Mucosa of rectum (tissue), 2 donors: ENCODE data around the gene KRT84.

Experiments
- H3K27ac ChIP-seq, 2 donors: one replicate each; pipeline ENCODE4 v1.7.0; 2013; ENCODE audit warnings: inconsistent platforms in 2 of 2, low read depth in 2 of 2, low read length in 2 of 2
- H3K27me3 ChIP-seq, 2 donors: one replicate each; pipeline ENCODE4 v1.7.0; 2013; ENCODE audit warnings: low read length in 2 of 2; ENCODE audit not compliant: control insufficient read depth in 2 of 2, insufficient read depth in 2 of 2
- H3K36me3 ChIP-seq, 2 donors: one replicate each; pipeline ENCODE4 v1.7.0; 2013; ENCODE audit warnings: low read length in 2 of 2; ENCODE audit not compliant: control insufficient read depth in 2 of 2, insufficient read depth in 2 of 2
- H3K4me1 ChIP-seq, 2 donors: one replicate each; pipeline ENCODE4 v1.7.0; 2013; ENCODE audit warnings: low read length in 2 of 2, mild to moderate bottlenecking in 1 of 2; ENCODE audit not compliant: control insufficient read depth in 2 of 2, insufficient read depth in 2 of 2
- H3K4me3 ChIP-seq, 2 donors: one replicate each; pipeline ENCODE4 v1.7.0; 2013; ENCODE audit warnings: low read length in 2 of 2
- H3K9ac ChIP-seq, 2 donors: one replicate each; pipeline ENCODE4 v1.7.0; 2013; ENCODE audit warnings: low read length in 2 of 2, low read depth in 1 of 2, mild to moderate bottlenecking in 1 of 2
- H3K9me3 ChIP-seq, 2 donors: one replicate each; pipeline ENCODE4 v1.7.0; 2013; ENCODE audit warnings: low read length in 2 of 2; ENCODE audit not compliant: control insufficient read depth in 2 of 2
- donor health status: healthy.
- donor health status: Normal muscosa, but diverticular disease.

The KRT84 gene, protein sequence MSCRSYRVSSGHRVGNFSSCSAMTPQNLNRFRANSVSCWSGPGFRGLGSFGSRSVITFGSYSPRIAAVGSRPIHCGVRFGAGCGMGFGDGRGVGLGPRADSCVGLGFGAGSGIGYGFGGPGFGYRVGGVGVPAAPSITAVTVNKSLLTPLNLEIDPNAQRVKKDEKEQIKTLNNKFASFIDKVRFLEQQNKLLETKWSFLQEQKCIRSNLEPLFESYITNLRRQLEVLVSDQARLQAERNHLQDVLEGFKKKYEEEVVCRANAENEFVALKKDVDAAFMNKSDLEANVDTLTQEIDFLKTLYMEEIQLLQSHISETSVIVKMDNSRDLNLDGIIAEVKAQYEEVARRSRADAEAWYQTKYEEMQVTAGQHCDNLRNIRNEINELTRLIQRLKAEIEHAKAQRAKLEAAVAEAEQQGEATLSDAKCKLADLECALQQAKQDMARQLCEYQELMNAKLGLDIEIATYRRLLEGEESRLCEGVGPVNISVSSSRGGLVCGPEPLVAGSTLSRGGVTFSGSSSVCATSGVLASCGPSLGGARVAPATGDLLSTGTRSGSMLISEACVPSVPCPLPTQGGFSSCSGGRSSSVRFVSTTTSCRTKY

DNA sequence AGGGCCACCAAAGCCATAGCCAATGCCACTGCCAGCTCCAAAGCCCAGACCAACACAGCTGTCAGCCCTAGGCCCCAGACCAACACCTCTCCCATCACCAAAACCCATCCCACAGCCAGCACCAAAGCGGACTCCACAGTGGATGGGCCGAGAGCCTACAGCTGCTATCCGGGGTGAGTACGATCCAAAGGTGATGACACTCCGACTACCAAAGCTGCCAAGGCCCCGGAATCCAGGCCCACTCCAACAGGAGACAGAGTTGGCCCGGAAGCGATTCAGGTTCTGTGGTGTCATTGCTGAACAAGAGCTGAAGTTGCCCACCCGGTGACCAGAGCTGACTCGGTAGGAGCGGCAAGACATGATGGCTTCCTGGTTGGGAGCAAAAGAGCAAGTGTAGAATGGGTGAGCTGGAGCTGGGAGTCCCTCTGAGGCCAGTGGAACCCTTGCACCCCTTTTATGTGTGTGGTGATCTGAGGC, at the start of gene KRT84:
TSS of gene KRT84 (minus strand) at position 427 of the 477 bp plus-strand sequence. CDS start at position 360, 67 bp downstream.
- Histone ChIP-seq H3K4me3 (no peak within 1 kb of the TSS), H3K36me3 (no peaks in the 10 kb centered on the region), H3K27me3 (peaks cover 0 to 7% of the 10 kb centered on the region in 2 donors), H3K9me3 (no peaks in the 10 kb centered on the region), H3K27ac (no peak within 1 kb of the TSS), H3K4me1 (no peaks in the 10 kb centered on the region), H3K9ac (no peak within 1 kb of the TSS)

- peaks cover 7 to 18% of the 10 kb centered on the region in 2 donors for H3K4me1 ChIP-seq
- no peaks in the 10 kb centered on the region for H3K9me3 ChIP-seq
- no peak overlapping the region for H3K9ac ChIP-seq
- H3K27me3 ChIP-seq, result peaks cover 0 to 18% of the 10 kb centered on the region in 2 donors
- H3K27ac ChIP-seq, result no peak overlapping the region
- H3K36me3 ChIP-seq, result no peaks in the 10 kb centered on the region
- no peak overlapping the region for H3K4me3 ChIP-seq
These were observed 49.5 kb upstream of the KRT84 start for GRCh38 chr12:52434760-52435530.

- H3K36me3 ChIP-seq, result no peaks in the 10 kb centered on the region
- H3K9ac ChIP-seq, result no peak within 1 kb of the TSS
- no peak within 1 kb of the TSS for H3K27ac ChIP-seq
- peaks cover 0 to 18% of the 10 kb centered on the region in 2 donors for H3K27me3 ChIP-seq
- peaks cover 7 to 18% of the 10 kb centered on the region in 2 donors for H3K4me1 ChIP-seq
- no peak within 1 kb of the TSS for H3K4me3 ChIP-seq
- H3K9me3 ChIP-seq, result no peaks in the 10 kb centered on the region
These were observed 48.8 kb upstream of the KRT84 start, which contains the start of gene KRT75 for GRCh38 chr12:52434081-52434733. Gene KRT75 (minus strand): TSS chr12:52434371. CDS start chr12:52434304, 67 bp downstream.

- Histone ChIP-seq H3K4me1 (peaks cover 7 to 17% of the 10 kb centered on the region in 2 donors), H3K9me3 (no peaks in the 10 kb centered on the region), H3K27me3 (peaks cover 0 to 18% of the 10 kb centered on the region in 2 donors), H3K36me3 (no peaks in the 10 kb centered on the region), H3K9ac (no peak overlapping the region), H3K27ac (no peak overlapping the region), H3K4me3 (no peak overlapping the region)
These were observed 48.1 kb upstream of the KRT84 start for GRCh38 chr12:52433501-52434080.

DNA sequence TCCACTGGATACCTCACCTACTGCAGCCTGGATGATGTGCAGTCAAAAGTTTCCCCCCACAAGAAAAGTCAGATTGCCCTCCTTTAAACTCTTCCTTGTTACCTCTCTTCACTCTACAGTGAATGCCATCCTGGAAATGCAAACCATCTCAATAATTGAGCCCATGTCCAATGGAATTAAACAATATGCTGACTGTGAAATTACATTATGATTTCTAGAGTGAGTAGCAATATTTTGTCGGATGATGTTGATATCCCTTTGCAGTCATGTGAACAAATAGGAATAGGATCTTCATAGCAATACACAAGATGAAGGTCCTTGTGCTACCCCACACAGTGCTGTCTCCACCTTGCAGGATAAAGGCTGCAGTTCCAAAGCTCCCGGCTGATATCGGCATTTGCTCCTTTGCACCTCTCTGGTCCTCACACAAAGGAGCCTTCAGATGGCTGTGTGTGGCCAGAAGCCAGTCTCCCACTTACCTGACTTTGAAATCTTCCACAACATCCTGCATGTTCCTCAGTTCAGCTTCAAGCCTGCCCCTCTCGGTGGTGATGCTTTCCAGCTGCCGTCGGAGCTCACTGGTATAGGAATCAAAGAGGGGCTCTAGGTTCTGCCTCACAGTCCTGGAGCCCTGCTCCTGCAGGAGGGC, 47.2 kb upstream of the KRT84 start:
- Histone ChIP-seq H3K4me1 (peaks cover 7 to 14% of the 10 kb centered on the region in 2 donors), H3K4me3 (no peak overlapping the region), H3K36me3 (no peaks in the 10 kb centered on the region), H3K9me3 (no peaks in the 10 kb centered on the region), H3K27ac (no peak overlapping the region), H3K9ac (no peak overlapping the region), H3K27me3 (peaks cover 0 to 18% of the 10 kb centered on the region in 2 donors)

DNA sequence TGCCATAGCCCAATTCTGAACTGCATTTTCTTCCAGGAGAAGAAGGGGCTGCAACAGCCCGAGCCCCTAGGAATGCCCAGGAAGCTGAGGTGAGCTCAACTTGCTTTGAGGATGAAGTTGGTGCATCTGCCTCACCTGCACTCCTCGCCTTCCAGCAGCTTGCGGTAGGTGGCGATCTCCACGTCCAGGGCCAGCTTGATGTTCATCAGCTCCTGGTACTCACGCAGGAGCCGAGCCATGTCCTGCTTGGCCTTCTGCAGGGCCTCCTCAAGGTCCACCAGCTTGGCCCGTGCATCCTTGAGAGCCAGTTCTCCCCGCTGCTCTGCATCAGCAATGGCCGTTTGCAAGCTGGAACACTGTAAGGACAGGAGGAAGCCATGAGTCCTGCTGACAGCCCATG, 42.7 kb upstream of the KRT84 start:
- H3K27ac ChIP-seq, result no peak overlapping the region
- peaks cover 0 to 18% of the 10 kb centered on the region in 2 donors for H3K27me3 ChIP-seq
- no peak overlapping the region for H3K9ac ChIP-seq
- H3K36me3 ChIP-seq, result no peaks in the 10 kb centered on the region
- H3K4me3 ChIP-seq, result no peak overlapping the region
- no peaks in the 10 kb centered on the region for H3K9me3 ChIP-seq
- H3K4me1 ChIP-seq, result no peaks in the 10 kb centered on the region

DNA sequence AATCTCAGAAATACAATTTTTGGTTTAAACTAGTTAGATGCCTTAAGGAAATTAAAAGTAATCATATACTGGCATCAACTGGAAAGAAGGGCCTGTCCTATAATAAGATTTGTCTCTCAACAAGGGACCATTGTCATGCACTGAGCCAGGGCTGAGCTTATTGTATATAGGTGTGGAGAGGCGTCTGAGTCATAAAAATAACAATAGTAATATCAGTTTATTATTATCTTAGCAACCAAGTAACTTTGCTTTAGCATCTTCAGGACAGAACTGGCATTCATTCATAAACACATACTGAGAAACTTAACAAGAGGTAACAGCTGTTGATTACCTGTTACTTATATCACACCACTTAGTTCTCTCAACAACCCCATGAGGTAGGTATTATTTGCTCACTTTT, 41.6 kb upstream of the KRT84 start:
- Histone ChIP-seq H3K27me3 (peaks cover 0 to 9% of the 10 kb centered on the region in 2 donors), H3K27ac (no peak overlapping the region), H3K36me3 (no peaks in the 10 kb centered on the region), H3K4me3 (no peak overlapping the region), H3K9ac (no peak overlapping the region), H3K4me1 (no peaks in the 10 kb centered on the region), H3K9me3 (no peaks in the 10 kb centered on the region)

GRCh38 chr12:52426034-52426433, 40.6 kb upstream of the KRT84 start:
- Histone ChIP-seq H3K4me3 (no peak overlapping the region), H3K27ac (no peak overlapping the region), H3K9me3 (no peaks in the 10 kb centered on the region), H3K4me1 (no peaks in the 10 kb centered on the region), H3K27me3 (peaks cover 0 to 5% of the 10 kb centered on the region in 2 donors), H3K36me3 (no peaks in the 10 kb centered on the region), H3K9ac (no peak overlapping the region)

DNA sequence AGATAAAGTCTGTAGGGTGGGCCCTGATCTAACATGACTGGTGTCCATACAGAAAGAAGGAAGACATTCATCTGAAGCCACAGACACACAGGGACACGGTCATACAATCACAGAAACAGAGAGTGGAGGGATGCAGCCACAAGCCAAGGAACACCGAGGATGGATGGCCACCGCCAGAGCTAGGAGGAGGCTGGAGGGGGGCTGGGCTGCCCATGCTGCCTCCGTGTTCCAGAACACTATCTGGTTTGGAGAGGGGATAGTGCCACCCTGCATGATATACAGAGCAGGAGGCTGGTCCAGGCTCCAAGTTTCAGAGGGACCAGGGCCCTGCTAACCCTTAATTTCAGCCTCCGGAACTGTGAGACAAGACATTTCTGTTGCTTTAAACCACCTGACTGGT, 40.0 kb upstream of the KRT84 start:
- Histone ChIP-seq H3K4me3 (no peak overlapping the region), H3K9ac (no peak overlapping the region), H3K27ac (no peak overlapping the region), H3K9me3 (no peaks in the 10 kb centered on the region), H3K4me1 (no peaks in the 10 kb centered on the region), H3K27me3 (no peaks in the 10 kb centered on the region), H3K36me3 (no peaks in the 10 kb centered on the region)
